Fibroblast of skin of scalp (primary cell): ENCODE results near the gene TMEM176B.

Source experiments
- DNase-seq: peaks from one replicate; pipeline ENCODE4 v3.0.0-alpha.2; 2013

TMEM176B gene

DNA sequence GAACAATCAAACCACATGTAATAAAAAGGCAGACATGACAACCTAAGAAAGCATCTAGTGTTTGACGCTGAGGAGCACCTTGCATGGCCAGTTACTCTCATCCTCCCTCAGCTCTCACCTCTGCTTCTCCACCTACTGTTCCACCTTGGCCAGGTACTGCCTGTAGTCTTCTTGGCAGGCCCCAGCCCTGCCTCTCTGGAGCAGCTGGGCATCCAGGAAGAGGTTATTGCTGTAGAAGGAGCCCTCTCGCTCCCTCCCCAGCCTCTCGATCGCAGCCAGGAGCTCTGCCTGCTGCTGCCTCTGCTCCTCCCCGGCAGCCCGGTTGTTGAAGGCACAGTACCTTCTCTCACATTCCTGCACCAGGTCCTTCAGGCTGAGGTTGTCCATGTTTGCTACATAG, 53.2 kb downstream of the TMEM176B start:
- DNase-seq: no peak

DNA sequence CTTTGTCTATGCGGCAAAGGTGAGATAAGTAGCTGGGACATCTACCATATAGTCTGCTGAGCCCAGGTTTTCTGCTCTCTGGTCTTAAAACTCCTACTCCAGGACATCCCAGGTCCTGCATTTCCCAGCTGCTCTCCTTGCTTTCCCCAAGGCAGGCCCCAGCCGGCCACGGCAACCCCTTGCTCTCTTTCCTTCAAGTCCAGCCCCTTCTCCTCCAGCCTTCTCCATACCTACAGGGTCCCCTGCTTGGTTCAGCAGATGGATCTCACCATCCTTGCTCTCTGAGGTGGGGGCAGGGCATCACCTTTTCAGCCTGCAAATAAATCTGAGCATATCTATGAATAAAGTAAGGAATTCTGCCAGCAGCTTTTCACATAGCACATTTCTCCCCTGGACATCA, 54.3 kb downstream of the TMEM176B start:
- no peak for DNase-seq

DNA sequence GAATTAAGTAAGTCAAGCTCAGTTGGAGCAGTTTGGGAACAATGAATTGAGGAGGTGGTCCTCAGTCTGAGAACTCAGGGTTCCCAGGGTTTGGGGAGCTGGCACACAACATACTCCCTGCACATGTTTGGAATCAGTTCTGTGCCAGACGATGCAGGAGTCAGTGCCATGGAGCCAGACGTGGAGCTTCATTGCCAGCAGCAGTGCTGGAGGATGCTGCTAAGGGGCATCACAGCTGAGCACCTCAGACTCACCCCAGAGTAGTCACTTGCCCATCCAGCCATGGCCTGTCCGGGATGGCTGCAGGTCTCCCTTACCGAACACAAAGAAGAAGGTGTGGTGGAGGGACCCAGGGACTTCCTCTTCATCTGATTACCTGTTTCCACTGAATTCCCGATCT, 55.1 kb downstream of the TMEM176B start:
- no peak for DNase-seq

DNA sequence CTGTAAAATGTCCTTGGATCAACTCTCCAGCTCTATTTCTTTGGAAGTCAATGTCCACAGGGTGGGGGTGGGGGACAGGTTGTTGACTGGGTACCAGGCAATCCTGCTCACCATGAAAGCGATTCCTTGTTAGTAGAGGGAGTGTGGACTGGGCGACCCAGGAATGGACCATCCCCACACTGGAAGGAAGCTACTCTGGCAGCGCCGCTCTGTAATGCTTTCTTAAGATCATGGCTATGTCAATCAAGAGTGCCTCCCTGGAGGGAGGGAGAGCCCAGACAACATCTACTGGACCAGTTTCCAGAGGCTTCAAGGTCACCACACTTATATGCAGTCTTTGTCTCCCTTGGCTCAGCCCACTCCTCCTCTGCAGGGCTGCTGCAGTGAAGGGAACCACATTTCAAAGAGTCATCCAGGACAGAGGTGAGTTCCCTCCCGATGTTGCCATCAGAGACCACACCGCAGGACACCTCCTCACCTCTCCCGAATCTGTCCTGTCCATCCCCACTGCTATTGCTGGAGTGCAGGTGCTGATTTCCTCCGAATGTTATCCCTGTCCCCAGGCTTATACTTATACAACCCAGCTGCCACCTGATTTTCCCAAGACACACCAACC, 56.0 kb downstream of the TMEM176B start:
- no peak for DNase-seq

DNA sequence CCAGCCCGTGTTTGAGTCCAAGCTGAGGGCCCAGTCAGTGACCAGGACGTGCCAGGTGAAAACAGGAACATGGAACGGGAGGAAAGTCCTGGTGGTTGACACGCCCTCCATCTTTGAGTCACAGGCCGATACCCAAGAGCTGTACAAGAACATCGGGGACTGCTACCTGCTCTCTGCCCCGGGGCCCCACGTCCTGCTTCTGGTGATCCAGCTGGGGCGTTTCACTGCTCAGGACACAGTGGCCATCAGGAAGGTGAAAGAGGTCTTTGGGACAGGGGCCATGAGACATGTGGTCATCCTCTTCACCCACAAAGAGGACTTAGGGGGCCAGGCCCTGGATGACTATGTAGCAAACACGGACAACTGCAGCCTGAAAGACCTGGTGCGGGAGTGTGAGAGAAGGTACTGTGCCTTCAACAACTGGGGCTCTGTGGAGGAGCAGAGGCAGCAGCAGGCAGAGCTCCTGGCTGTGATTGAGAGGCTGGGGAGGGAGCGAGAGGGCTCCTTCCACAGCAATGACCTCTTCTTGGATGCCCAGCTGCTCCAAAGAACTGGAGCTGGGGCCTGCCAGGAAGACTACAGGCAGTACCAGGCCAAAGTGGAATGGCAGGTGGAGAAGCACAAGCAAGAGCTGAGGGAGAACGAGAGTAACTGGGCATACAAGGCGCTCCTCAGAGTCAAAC, 57.7 kb downstream of the TMEM176B start:
- no peak for DNase-seq
